Measurements from ENCODE around the gene ACBD4. TPM values are rescaled to one million over a fixed set of nuclear protein-coding genes. Genes with fewer than 3 reads are reported as not detected.

Gene ACBD4
- polyA plus RNA-seq, 1 of the 3 experiments (the other 2 are of a cell fraction) = 15.8 TPM

DNA sequence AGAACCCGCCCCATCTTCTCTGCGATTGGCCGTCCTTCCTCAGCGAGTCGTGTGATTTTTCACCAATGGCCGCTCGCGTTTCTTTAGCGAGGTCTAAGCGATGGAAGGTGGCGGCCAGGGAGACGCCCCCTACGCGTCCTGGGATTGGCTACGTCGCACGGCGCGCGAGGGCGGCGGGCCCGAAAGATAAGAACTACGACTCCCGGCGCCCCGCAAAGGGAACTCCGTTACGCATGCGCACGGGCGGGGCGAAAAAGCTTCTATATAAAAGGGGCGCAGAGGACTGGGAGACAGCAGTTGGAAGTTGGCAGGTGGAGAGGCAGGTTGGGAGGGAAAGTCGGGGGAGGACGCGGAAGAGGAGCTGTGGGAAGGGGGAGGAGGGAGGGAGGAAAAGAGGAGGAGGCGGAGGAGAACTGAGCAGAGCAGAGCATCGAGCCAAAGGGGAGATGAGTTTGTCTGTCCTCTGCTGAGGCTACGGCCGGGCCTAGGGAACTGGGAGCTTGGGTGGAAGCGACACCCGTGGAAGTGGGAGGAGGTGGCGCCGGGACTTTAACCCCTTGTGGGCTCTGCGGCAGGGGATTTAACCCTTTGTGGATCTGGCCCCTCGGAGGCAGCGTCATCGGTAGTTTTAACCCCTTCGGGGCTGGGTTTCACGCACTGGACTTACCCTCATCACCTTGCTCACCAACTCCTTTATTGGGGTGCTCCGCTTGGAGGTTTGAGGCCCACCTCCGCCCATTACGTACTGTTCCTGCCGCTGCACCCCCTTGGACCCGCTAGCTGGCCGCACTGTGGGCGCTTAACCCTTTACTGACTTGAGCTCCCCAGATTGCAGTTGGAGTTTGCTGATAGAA is 12.9 kb downstream of the ACBD4 start, which contains the start of gene HEXIM1:
Gene HEXIM1, plus strand, starts transcription at position 293 of the 854 bp plus-strand sequence. CDS start 716 bp downstream, outside the sequence.
- H3K9me3 ChIP-seq = no peaks in the 10 kb centered on the region
- peak within 1 kb of the TSS; percentile 99 for H3K9ac ChIP-seq
- no peaks in the 10 kb centered on the region for H3K27me3 ChIP-seq (ENCODE audit: insufficient read depth)
- 1% methylated on average over 58 of the region's 58 CpGs for WGBS (ENCODE audit: low lambda C conversion rate)
- H3K4me2 ChIP-seq = peak within 1 kb of the TSS; percentile 98
- H3K9me2 ChIP-seq = no peaks in the 10 kb centered on the region
- peaks cover 56% of the 10 kb centered on the region for H3F3A ChIP-seq (replicated peaks; ENCODE audit: insufficient read depth)
- peaks cover 17 to 25% of the 10 kb centered on the region in 2 experiments; a peak in 3 of 4 replicates for H3K4me1 ChIP-seq (ENCODE audit: control insufficient read depth in 1 of 2, insufficient read depth in 2 of 2, low read depth in 1 of 2, low read length in 1 of 2)
- ChIA-PET CTCF (interaction anchor here (0.7 to 10.6 kb wide), 34 partner anchors 9 to 374 kb away, joined by 3 to 209 read pairs (median 4); partner anchors contain the start of genes ACBD4, HEXIM2, MAP3K14 and PLCD3), POLR2A (interaction anchor here (0.6 to 6.1 kb wide), 33 partner anchors 11 to 645 kb away, joined by 3 to 210 read pairs (median 4); partner anchors contain the start of genes ACBD4, FMNL1, HEXIM2 and NMT1)
- H3K4me3 ChIP-seq (ENCODE audit: low read depth in 2 of 2, low read length in 1 of 2) = peak within 1 kb of the TSS; percentile 85 to 99
- peaks cover 56% of the 10 kb centered on the region for H3K79me2 ChIP-seq (ENCODE audit: insufficient read depth)
- peaks cover 28% of the 10 kb centered on the region for H4K20me1 ChIP-seq (ENCODE audit: insufficient read depth)
- peak within 1 kb of the TSS; percentile 89 for H2AFZ ChIP-seq (ENCODE audit: low read depth)
- DNase-seq = peak; percentile 94
- H3K36me3 ChIP-seq (replicated peaks in 1 of 2; ENCODE audit: control insufficient read depth in 1 of 2, insufficient read depth in 2 of 2, low read length in 1 of 2) = peaks cover 0 to 15% of the 10 kb centered on the region in 2 experiments
- H3K27ac ChIP-seq (ENCODE audit: low read depth in 2 of 2, low read length in 1 of 2) = peak within 1 kb of the TSS; percentile 99 to 100
- TF ChIP-seq NRF1 (IDR thresholded peaks at IDR 0.05; ENCODE audit: low read depth, low read length) (peak; percentile 98), MXI1 (IDR thresholded peaks at IDR 0.05; ENCODE audit: low read depth, low read length) (no peak), ELF1 (IDR thresholded peaks at IDR 0.05) (peak; percentile 90), EP300 (IDR thresholded peaks at IDR 0.05; ENCODE audit: borderline replicate concordance in 1 of 2, low read depth in 1 of 2, low read length in 1 of 2) (no peak; a peak in 1 of 4 replicates), FOXM1 (IDR thresholded peaks at IDR 0.05; ENCODE audit: low read depth) (no peak), RAD21 (IDR thresholded peaks at IDR 0.05; ENCODE audit: low read length) (no peak), NFIC (IDR thresholded peaks at IDR 0.05; ENCODE audit: borderline replicate concordance) (0 out of 2 replicates have a peak, but pooled peaks have one; percentile 5), SIN3A (IDR thresholded peaks at IDR 0.05; ENCODE audit: borderline replicate concordance, low read depth, low read length) (peak; percentile 98), GABPA (IDR thresholded peaks at IDR 0.05; ENCODE audit: low read depth) (no peak), RFX5 (IDR thresholded peaks at IDR 0.05; ENCODE audit: low read length) (0 out of 2 replicates have a peak, but pooled peaks have one; percentile 2), YY1 (IDR thresholded peaks at IDR 0.05; ENCODE audit: low read depth) (no peak; the same call in 1 of the 2 replicates), RCOR1 (IDR thresholded peaks at IDR 0.05; ENCODE audit: low read length) (peak; percentile 68; the same call in 1 of the 2 replicates), GATA2 (CRISPR knock-in tag; IDR thresholded peaks at IDR 0.05) (no peak), TCF12 (IDR thresholded peaks at IDR 0.05) (no peak; the same call in 1 of the 2 replicates), MEF2A (IDR thresholded peaks at IDR 0.05; ENCODE audit: borderline replicate concordance, low read depth) (no peak), FOXJ3 (CRISPR knock-in tag; IDR thresholded peaks at IDR 0.05) (no peak), FOSL2 (IDR thresholded peaks at IDR 0.05; ENCODE audit: borderline replicate concordance, low read depth) (no peak), TAF1 (IDR thresholded peaks at IDR 0.05; ENCODE audit: borderline replicate concordance, low read depth, low read length) (peak; percentile 99), TEAD4 (IDR thresholded peaks at IDR 0.05; ENCODE audit: borderline replicate concordance, insufficient read depth) (0 out of 2 replicates have a peak, but pooled peaks have one; percentile 8), RXRA (IDR thresholded peaks at IDR 0.05; ENCODE audit: borderline replicate concordance, low read depth) (no peak), SMC3 (IDR thresholded peaks at IDR 0.05; ENCODE audit: low read depth, low read length) (peak; percentile 20; the same call in 1 of the 2 replicates), POLR2AphosphoS5 (IDR thresholded peaks at IDR 0.05; ENCODE audit: low read depth, low read length) (peak; percentile 100), CHD2 (IDR thresholded peaks at IDR 0.05; ENCODE audit: low read length, partially characterized antibody) (peak; percentile 84), EZH2phosphoT487 (IDR thresholded peaks at IDR 0.05; ENCODE audit: borderline replicate concordance, low read depth) (no peak)
- TF ChIP-seq, protein P1, sequence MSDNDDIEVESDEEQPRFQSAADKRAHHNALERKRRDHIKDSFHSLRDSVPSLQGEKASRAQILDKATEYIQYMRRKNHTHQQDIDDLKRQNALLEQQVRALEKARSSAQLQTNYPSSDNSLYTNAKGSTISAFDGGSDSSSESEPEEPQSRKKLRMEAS (IDR thresholded peaks at IDR 0.05; ENCODE audit: low read depth) = peak; percentile 71
- TF ChIP-seq, protein P2, sequence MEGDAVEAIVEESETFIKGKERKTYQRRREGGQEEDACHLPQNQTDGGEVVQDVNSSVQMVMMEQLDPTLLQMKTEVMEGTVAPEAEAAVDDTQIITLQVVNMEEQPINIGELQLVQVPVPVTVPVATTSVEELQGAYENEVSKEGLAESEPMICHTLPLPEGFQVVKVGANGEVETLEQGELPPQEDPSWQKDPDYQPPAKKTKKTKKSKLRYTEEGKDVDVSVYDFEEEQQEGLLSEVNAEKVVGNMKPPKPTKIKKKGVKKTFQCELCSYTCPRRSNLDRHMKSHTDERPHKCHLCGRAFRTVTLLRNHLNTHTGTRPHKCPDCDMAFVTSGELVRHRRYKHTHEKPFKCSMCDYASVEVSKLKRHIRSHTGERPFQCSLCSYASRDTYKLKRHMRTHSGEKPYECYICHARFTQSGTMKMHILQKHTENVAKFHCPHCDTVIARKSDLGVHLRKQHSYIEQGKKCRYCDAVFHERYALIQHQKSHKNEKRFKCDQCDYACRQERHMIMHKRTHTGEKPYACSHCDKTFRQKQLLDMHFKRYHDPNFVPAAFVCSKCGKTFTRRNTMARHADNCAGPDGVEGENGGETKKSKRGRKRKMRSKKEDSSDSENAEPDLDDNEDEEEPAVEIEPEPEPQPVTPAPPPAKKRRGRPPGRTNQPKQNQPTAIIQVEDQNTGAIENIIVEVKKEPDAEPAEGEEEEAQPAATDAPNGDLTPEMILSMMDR (IDR thresholded peaks at IDR 0.05) = no peak
- TF ChIP-seq, protein P3, sequence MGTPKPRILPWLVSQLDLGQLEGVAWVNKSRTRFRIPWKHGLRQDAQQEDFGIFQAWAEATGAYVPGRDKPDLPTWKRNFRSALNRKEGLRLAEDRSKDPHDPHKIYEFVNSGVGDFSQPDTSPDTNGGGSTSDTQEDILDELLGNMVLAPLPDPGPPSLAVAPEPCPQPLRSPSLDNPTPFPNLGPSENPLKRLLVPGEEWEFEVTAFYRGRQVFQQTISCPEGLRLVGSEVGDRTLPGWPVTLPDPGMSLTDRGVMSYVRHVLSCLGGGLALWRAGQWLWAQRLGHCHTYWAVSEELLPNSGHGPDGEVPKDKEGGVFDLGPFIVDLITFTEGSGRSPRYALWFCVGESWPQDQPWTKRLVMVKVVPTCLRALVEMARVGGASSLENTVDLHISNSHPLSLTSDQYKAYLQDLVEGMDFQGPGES (IDR thresholded peaks at IDR 0.05; ENCODE audit: low read depth, low read length) = peak; percentile 19; the same call in 1 of the 2 replicates
- TF ChIP-seq, protein P4, sequence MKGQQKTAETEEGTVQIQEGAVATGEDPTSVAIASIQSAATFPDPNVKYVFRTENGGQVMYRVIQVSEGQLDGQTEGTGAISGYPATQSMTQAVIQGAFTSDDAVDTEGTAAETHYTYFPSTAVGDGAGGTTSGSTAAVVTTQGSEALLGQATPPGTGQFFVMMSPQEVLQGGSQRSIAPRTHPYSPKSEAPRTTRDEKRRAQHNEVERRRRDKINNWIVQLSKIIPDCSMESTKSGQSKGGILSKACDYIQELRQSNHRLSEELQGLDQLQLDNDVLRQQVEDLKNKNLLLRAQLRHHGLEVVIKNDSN (IDR thresholded peaks at IDR 0.05; ENCODE audit: borderline replicate concordance, low read depth) = no peak

Data from SK-N-SH (cell line).